Ishikawa (cell line): Measurements from ENCODE around the gene OR5F1.

Source experiments
- CEBPB ChIP-seq: IDR thresholded peaks from 2 replicates; pipeline ENCODE4 v1.6.1; 2012
- EGR1 ChIP-seq: IDR thresholded peaks from 2 replicates; pipeline ENCODE4 v1.6.1; 2012
- MAX ChIP-seq: IDR thresholded peaks from 2 replicates; pipeline ENCODE4 v1.6.1; 2012
- TAF1 ChIP-seq: IDR thresholded peaks from 2 replicates; pipeline ENCODE4 v1.6.1; 2012; ENCODE audit warnings: low read depth, mild to moderate bottlenecking

DNA sequence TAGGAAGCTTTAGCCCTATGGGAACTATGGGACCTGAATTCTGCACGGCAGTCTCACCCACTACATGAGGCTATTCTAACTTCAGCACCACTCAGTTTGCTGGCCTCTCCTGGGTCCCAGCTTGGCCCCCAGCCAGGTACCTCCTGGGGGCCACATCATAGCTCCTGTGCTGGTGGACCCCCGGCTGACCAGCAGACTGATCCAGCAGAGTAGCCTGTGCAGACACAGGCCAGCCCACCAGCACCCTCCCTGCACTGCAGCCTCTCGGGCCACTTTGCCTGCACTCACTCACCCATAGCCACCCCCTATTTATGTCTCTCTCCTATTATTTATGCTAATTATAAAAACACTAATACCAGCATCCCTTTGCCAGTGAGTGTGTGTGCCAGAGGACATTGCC lies 23.5 kb downstream of the OR5F1 start:
- TF ChIP-seq EGR1, result no peak
- TF ChIP-seq CEBPB, result no peak
- no peak for TF ChIP-seq MAX
- no peak for TF ChIP-seq TAF1
